Prostate gland (tissue), 2 donors: Measurements from ENCODE around the gene WTAP.

Source experiments
- CTCF ChIP-seq, 4 experiments: fragments of 200-600 bp in 2 of 4; fragments of 450-650 bp in 2 of 4; sonication (generic) in 2 of 4; IDR thresholded peaks; 1 replicate in 3 of 4; 2 replicates in 1 of 4; pipeline ENCODE4 v1.5.1; 2016 to 2019; ENCODE audit warnings: antibody characterized with exemption in 4 of 4, mild to moderate bottlenecking in 2 of 4, moderate library complexity in 2 of 4
- POLR2AphosphoS5 ChIP-seq: sonication (generic); formaldehyde crosslinking; IDR thresholded peaks from one replicate; pipeline ENCODE4 v1.6.1; 2017; ENCODE audit warnings: antibody characterized with exemption

GRCh38 chr6:159700970-159701369 lies 26.3 kb upstream of the WTAP start:
- TF ChIP-seq CTCF (IDR thresholded peaks at IDR 0.05) (no peak), POLR2AphosphoS5 (no peak)
